CD4-positive, alpha-beta T cell treated with Interleukin-1 beta for 1 hour (primary cell): ENCODE results near the gene CRYGN.

ENCODE experiments used
- DNase-seq, 2 donors: peaks; one replicate each; pipeline ENCODE4 v3.0.0-alpha.2; 2020 to 2022

The CRYGN gene

GRCh38 chr7:151405056-151405455, 34.9 kb downstream of the CRYGN start:
- DNase-seq, result no peak

GRCh38 chr7:151404216-151405011, 35.5 kb downstream of the CRYGN start:
- DNase-seq, result peak; percentile 22 to 59

- no peak for DNase-seq
Measured at GRCh38 chr7:151403764-151404163, 36.2 kb downstream of the CRYGN start.

- no peak for DNase-seq
Measured at GRCh38 chr7:151402029-151402835, 37.7 kb downstream of the CRYGN start.

- DNase-seq, result peak; percentile 32 to 74
Measured at GRCh38 chr7:151400626-151401315, 39.2 kb downstream of the CRYGN start.

- no peak for DNase-seq
Measured at GRCh38 chr7:151399906-151400305, 40.0 kb downstream of the CRYGN start.

GRCh38 chr7:151399305-151399601, 40.7 kb downstream of the CRYGN start:
- DNase-seq, result no peak

GRCh38 chr7:151398446-151399304, 41.3 kb downstream of the CRYGN start:
- DNase-seq, result no peak

GRCh38 chr7:151397026-151397425, 42.9 kb downstream of the CRYGN start:
- no peak for DNase-seq

- DNase-seq, result no peak
Measured at GRCh38 chr7:151396328-151396970, 43.5 kb downstream of the CRYGN start.

GRCh38 chr7:151395036-151395367, 44.9 kb downstream of the CRYGN start:
- no peak for DNase-seq

- no peak for DNase-seq
Measured at GRCh38 chr7:151394076-151395035, 45.6 kb downstream of the CRYGN start.

GRCh38 chr7:151393031-151393977, 46.6 kb downstream of the CRYGN start:
- DNase-seq, result no peak

- DNase-seq, result no peak
Measured at GRCh38 chr7:151392426-151392825, 47.5 kb downstream of the CRYGN start.

- no peak for DNase-seq
Measured at GRCh38 chr7:151392002-151392401, 47.9 kb downstream of the CRYGN start.

- DNase-seq, result no peak
Measured at GRCh38 chr7:151391358-151391730, 48.6 kb downstream of the CRYGN start.

- no peak for DNase-seq
Measured at GRCh38 chr7:151390598-151391357, 49.2 kb downstream of the CRYGN start.

GRCh38 chr7:151389768-151390597, 50.0 kb downstream of the CRYGN start:
- no peak for DNase-seq
